ENCODE measurements around the gene TSHZ2.

- TF ChIP-seq POLR2A (IDR thresholded peaks at IDR 0.05): no peak
- TF ChIP-seq CTCF (IDR thresholded peaks at IDR 0.05): no peak
Observed at GRCh38 chr20:53032046-53032445, 59.9 kb downstream of the TSHZ2 start.
